GM19035 (cell line): ENCODE data around the gene PCCA.
"Not testable (repeated sequence)": the region's sequence is repeated elsewhere in the genome, so short reads cannot be mapped to it uniquely, and the experiment has no call there.

Experiments used
- ATAC-seq: cut with Tn5 transposase; IDR thresholded peaks from one replicate; pipeline ENCODE4 v1.9.1; 2021; ENCODE audit not compliant: unreplicated experiment

The PCCA gene

GRCh38 chr13:100521851-100522617, 433.1 kb downstream of the PCCA start:
- ATAC-seq: no peak

- ATAC-seq: no peak
Observed at GRCh38 chr13:100522618-100523309, 433.9 kb downstream of the PCCA start.

GRCh38 chr13:100523411-100523810, 434.5 kb downstream of the PCCA start:
- no peak for ATAC-seq

GRCh38 chr13:100523981-100524386, 435.1 kb downstream of the PCCA start:
- no peak for ATAC-seq

GRCh38 chr13:100524688-100525087, 435.8 kb downstream of the PCCA start:
- not testable (repeated sequence) for ATAC-seq

GRCh38 chr13:100525453-100526317, 436.8 kb downstream of the PCCA start:
- no peak for ATAC-seq

GRCh38 chr13:100526318-100527000, 437.6 kb downstream of the PCCA start:
- no peak for ATAC-seq

- ATAC-seq: no peak
Observed at GRCh38 chr13:100527644-100528043, 438.8 kb downstream of the PCCA start.

- ATAC-seq: no peak
Observed at GRCh38 chr13:100528353-100528752, 439.5 kb downstream of the PCCA start.

GRCh38 chr13:100528820-100529219, 439.9 kb downstream of the PCCA start:
- ATAC-seq: no peak

- no peak for ATAC-seq
Observed at GRCh38 chr13:100529666-100530377, 440.9 kb downstream of the PCCA start.

GRCh38 chr13:100530671-100531213, 441.8 kb downstream of the PCCA start:
- ATAC-seq: no peak

GRCh38 chr13:100532090-100532766, 443.3 kb downstream of the PCCA start:
- no peak for ATAC-seq

GRCh38 chr13:100532836-100533435, 444.0 kb downstream of the PCCA start:
- ATAC-seq: no peak

GRCh38 chr13:100533588-100534041, 444.7 kb downstream of the PCCA start:
- no peak for ATAC-seq

GRCh38 chr13:100534147-100534843, 445.4 kb downstream of the PCCA start:
- no peak for ATAC-seq

- ATAC-seq: no peak
Observed at GRCh38 chr13:100534911-100535310, 446.0 kb downstream of the PCCA start.

GRCh38 chr13:100535426-100536135, 446.7 kb downstream of the PCCA start:
- ATAC-seq: no peak
